ENCODE measurements around the gene GSTT2.
"Not testable (repeated sequence)": the region's sequence is repeated elsewhere in the genome, so short reads cannot be mapped to it uniquely, and the experiment has no call there.

The GSTT2 gene

DNA sequence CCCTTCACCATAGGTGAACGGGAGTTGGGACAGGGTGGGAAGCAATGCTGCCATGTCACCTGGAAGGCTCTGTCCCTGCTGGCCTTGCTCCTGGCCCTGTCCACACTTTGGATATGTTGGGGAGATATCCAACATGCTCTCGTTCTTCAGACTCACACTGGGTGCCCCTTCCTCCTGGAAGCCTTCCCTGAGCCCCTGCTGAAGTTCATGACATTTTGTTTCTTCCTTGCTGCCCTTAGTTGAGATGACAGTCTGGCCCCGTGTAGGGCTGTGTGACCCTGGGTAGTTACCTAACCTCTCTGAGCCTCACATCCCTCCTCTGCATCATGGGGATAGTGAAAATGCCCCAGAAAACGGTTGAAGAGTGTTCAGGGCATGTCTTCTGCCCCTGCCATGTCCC, 26.4 kb upstream of the GSTT2 start:
- not testable (repeated sequence) for H3K4me1 ChIP-seq (ENCODE audit: control insufficient read depth in 2 of 2, insufficient read depth in 1 of 2, low read depth in 1 of 2, low read length in 2 of 2); H2BK12ac ChIP-seq (ENCODE audit: low read length); H3K79me1 ChIP-seq (ENCODE audit: low read depth, low read length); H2AK5ac ChIP-seq (ENCODE audit: low read depth, low read length); H3K4me2 ChIP-seq (ENCODE audit: insufficient read depth, low read length, poor library complexity, severe bottlenecking); H3K9me3 ChIP-seq (replicated peaks in 1 of 2; ENCODE audit: control insufficient read depth in 2 of 2, insufficient read depth in 1 of 2, low read depth in 1 of 2, low read length in 2 of 2); H3K18ac ChIP-seq (ENCODE audit: low read length); H3K36me3 ChIP-seq (replicated peaks in 1 of 2; ENCODE audit: control insufficient read depth in 2 of 2, insufficient read depth in 2 of 2, low read length in 2 of 2); H3K4me3 ChIP-seq (ENCODE audit: low read length in 2 of 2); H4K8ac ChIP-seq (ENCODE audit: low read depth, low read length); H3K27me3 ChIP-seq (ENCODE audit: control insufficient read depth in 3 of 3, insufficient read depth in 3 of 3, low read depth in 1 of 3, low read length in 3 of 3); DNase-seq (ENCODE audit: low spot score); H3K14ac ChIP-seq (ENCODE audit: low read length); H2BK120ac ChIP-seq (ENCODE audit: low read depth, low read length); H2AFZ ChIP-seq (ENCODE audit: low read length); H4K91ac ChIP-seq (ENCODE audit: low read depth, low read length, poor library complexity); H2BK15ac ChIP-seq (ENCODE audit: low read length); H3K27ac ChIP-seq (replicated peaks; ENCODE audit: low read length); H3K4ac ChIP-seq (ENCODE audit: low read length); H2BK5ac ChIP-seq (ENCODE audit: low read length); H3K23ac ChIP-seq (ENCODE audit: low read depth, low read length, poor library complexity)
- no CpG with 5 or more reads among the region's 4 CpGs for WGBS, 2 donors (ENCODE audit: extremely low coverage in 2 of 2, insufficient read length in 2 of 2, insufficient replicate concordance in 1 of 2)
- H3K9ac ChIP-seq (ENCODE audit: low read depth, low read length, poor library complexity): peak overlapping the region; percentile 63

DNA sequence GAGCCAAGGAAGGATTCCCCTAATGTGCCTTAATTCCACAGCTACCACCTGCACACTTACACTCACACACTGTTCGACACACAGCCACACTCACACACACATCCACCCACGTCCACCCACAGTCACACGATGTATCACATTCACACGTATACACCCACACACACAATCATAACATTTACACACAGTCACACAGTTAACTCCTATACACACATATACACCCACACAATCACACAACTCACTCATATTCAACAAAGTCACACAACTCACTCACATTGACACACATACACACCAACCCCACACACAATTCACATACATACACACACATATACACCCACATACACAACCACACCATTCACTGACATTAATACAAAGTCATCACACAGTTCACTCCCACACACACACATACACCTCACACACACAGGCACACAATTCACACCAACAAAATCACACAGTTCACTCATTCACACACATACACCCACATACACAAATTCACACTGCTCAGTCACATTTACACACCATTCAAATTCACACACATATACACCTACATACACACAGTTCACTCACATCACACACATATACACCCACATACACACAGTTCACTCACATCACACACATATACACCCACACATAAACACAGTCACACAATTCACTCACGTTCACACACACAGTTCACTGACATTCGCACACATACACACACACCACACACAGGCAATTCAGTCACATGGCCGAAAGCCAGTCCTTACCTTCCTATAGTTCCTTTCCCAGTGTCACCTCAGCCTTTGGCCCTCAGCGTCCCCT, 25.5 kb upstream of the GSTT2 start:
- not testable (repeated sequence) for H3K23ac ChIP-seq (ENCODE audit: low read depth, low read length, poor library complexity); H3K79me1 ChIP-seq (ENCODE audit: low read depth, low read length); H2BK120ac ChIP-seq (ENCODE audit: low read depth, low read length); H3K14ac ChIP-seq (ENCODE audit: low read length); H2AFZ ChIP-seq (ENCODE audit: low read length); H3K27ac ChIP-seq (replicated peaks; ENCODE audit: low read length); H3K4me2 ChIP-seq (ENCODE audit: insufficient read depth, low read length, poor library complexity, severe bottlenecking); H3K4me1 ChIP-seq (ENCODE audit: control insufficient read depth in 2 of 2, insufficient read depth in 1 of 2, low read depth in 1 of 2, low read length in 2 of 2); H3K36me3 ChIP-seq (replicated peaks in 1 of 2; ENCODE audit: control insufficient read depth in 2 of 2, insufficient read depth in 2 of 2, low read length in 2 of 2); H2BK15ac ChIP-seq (ENCODE audit: low read length); H2BK5ac ChIP-seq (ENCODE audit: low read length); H3K9me3 ChIP-seq (replicated peaks in 1 of 2; ENCODE audit: control insufficient read depth in 2 of 2, insufficient read depth in 1 of 2, low read depth in 1 of 2, low read length in 2 of 2); H2BK12ac ChIP-seq (ENCODE audit: low read length); H3K4ac ChIP-seq (ENCODE audit: low read length); H3K18ac ChIP-seq (ENCODE audit: low read length); H3K9ac ChIP-seq (ENCODE audit: low read depth, low read length, poor library complexity); H3K4me3 ChIP-seq (ENCODE audit: low read length in 2 of 2); DNase-seq (ENCODE audit: low spot score); H2AK5ac ChIP-seq (ENCODE audit: low read depth, low read length); H4K8ac ChIP-seq (ENCODE audit: low read depth, low read length); H3K27me3 ChIP-seq (ENCODE audit: control insufficient read depth in 3 of 3, insufficient read depth in 3 of 3, low read depth in 1 of 3, low read length in 3 of 3); H4K91ac ChIP-seq (ENCODE audit: low read depth, low read length, poor library complexity)
- WGBS, 2 donors (ENCODE audit: extremely low coverage in 2 of 2, insufficient read length in 2 of 2, insufficient replicate concordance in 1 of 2): 100% methylated on average over 2 of the region's 8 CpGs; no CpG with 5 or more reads in 1 of the 2 donors

DNA sequence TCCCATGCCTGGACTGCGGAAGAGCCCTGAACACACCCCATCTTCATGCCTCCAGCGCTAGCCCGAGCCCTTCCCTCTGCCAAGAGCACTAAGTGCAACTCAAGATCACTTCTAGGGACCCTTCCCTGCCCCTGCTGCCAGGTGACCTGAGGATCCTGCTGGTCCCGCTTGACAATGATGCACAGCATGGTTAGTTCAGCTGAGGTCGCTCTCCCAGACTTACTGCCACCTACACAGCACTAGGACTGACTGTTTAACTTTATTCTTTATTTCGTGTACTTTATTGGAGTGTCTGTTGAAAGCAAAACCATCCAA, 25.0 kb upstream of the GSTT2 start:
- not testable (repeated sequence) for H3K36me3 ChIP-seq (replicated peaks in 1 of 2; ENCODE audit: control insufficient read depth in 2 of 2, insufficient read depth in 2 of 2, low read length in 2 of 2); H2BK12ac ChIP-seq (ENCODE audit: low read length)
- no CpG with 5 or more reads among the region's 6 CpGs for WGBS, 2 donors (ENCODE audit: extremely low coverage in 2 of 2, insufficient read length in 2 of 2, insufficient replicate concordance in 1 of 2)

DNA sequence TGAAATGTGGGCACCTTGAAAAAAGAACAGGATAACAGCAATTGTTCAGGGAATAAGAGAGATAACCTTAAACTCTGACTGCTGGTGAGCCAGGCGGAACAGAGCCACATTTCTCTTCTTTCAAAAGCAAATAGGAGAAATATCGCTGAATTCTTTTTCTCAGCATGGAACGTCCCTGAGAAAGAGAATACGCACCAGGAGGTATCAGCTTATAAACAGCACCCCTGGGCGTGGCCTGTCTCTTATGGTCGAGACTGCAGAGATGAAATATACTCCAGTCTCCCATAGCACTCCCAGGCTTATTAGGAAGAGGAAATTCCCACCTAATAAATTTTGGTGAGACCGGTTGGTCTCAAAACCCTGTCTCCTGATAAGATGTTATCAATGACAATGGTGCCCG, 24.0 kb upstream of the GSTT2 start:
- not testable (repeated sequence) for H3K36me3 ChIP-seq (replicated peaks in 1 of 2; ENCODE audit: control insufficient read depth in 2 of 2, insufficient read depth in 2 of 2, low read length in 2 of 2); H4K8ac ChIP-seq (ENCODE audit: low read depth, low read length); H2BK5ac ChIP-seq (ENCODE audit: low read length); DNase-seq (ENCODE audit: low spot score); H2BK15ac ChIP-seq (ENCODE audit: low read length); H3K9ac ChIP-seq (ENCODE audit: low read depth, low read length, poor library complexity); H3K18ac ChIP-seq (ENCODE audit: low read length); H2BK12ac ChIP-seq (ENCODE audit: low read length); H2AK5ac ChIP-seq (ENCODE audit: low read depth, low read length); H2BK120ac ChIP-seq (ENCODE audit: low read depth, low read length); H3K9me3 ChIP-seq (replicated peaks in 1 of 2; ENCODE audit: control insufficient read depth in 2 of 2, insufficient read depth in 1 of 2, low read depth in 1 of 2, low read length in 2 of 2); H2AFZ ChIP-seq (ENCODE audit: low read length); H3K4ac ChIP-seq (ENCODE audit: low read length); H3K23ac ChIP-seq (ENCODE audit: low read depth, low read length, poor library complexity); H4K91ac ChIP-seq (ENCODE audit: low read depth, low read length, poor library complexity); H3K4me1 ChIP-seq (ENCODE audit: control insufficient read depth in 2 of 2, insufficient read depth in 1 of 2, low read depth in 1 of 2, low read length in 2 of 2); H3K14ac ChIP-seq (ENCODE audit: low read length); H3K4me2 ChIP-seq (ENCODE audit: insufficient read depth, low read length, poor library complexity, severe bottlenecking); H3K4me3 ChIP-seq (ENCODE audit: low read length in 2 of 2); H3K27me3 ChIP-seq (ENCODE audit: control insufficient read depth in 3 of 3, insufficient read depth in 3 of 3, low read depth in 1 of 3, low read length in 3 of 3); H3K79me1 ChIP-seq (ENCODE audit: low read depth, low read length); H3K27ac ChIP-seq (replicated peaks; ENCODE audit: low read length)
- WGBS, 2 donors (ENCODE audit: extremely low coverage in 2 of 2, insufficient read length in 2 of 2, insufficient replicate concordance in 1 of 2): no CpG with 5 or more reads among the region's 8 CpGs

More for the DNA sequence above, 25.0 kb upstream of the GSTT2 start:
- not testable (repeated sequence) for H2AFZ ChIP-seq (ENCODE audit: low read length); H4K8ac ChIP-seq (ENCODE audit: low read depth, low read length); H2BK15ac ChIP-seq (ENCODE audit: low read length); H3K4me3 ChIP-seq (ENCODE audit: low read length in 2 of 2); H3K14ac ChIP-seq (ENCODE audit: low read length); H3K4me2 ChIP-seq (ENCODE audit: insufficient read depth, low read length, poor library complexity, severe bottlenecking); H3K27ac ChIP-seq (replicated peaks; ENCODE audit: low read length); H3K27me3 ChIP-seq (ENCODE audit: control insufficient read depth in 3 of 3, insufficient read depth in 3 of 3, low read depth in 1 of 3, low read length in 3 of 3); DNase-seq (ENCODE audit: low spot score); H4K91ac ChIP-seq (ENCODE audit: low read depth, low read length, poor library complexity); H2BK120ac ChIP-seq (ENCODE audit: low read depth, low read length); H3K9me3 ChIP-seq (replicated peaks in 1 of 2; ENCODE audit: control insufficient read depth in 2 of 2, insufficient read depth in 1 of 2, low read depth in 1 of 2, low read length in 2 of 2); H3K4ac ChIP-seq (ENCODE audit: low read length); H2BK5ac ChIP-seq (ENCODE audit: low read length); H3K18ac ChIP-seq (ENCODE audit: low read length); H3K23ac ChIP-seq (ENCODE audit: low read depth, low read length, poor library complexity); H3K9ac ChIP-seq (ENCODE audit: low read depth, low read length, poor library complexity); H3K4me1 ChIP-seq (ENCODE audit: control insufficient read depth in 2 of 2, insufficient read depth in 1 of 2, low read depth in 1 of 2, low read length in 2 of 2); H3K79me1 ChIP-seq (ENCODE audit: low read depth, low read length); H2AK5ac ChIP-seq (ENCODE audit: low read depth, low read length)
